Measurements from ENCODE around the gene SMDT1.

DNA sequence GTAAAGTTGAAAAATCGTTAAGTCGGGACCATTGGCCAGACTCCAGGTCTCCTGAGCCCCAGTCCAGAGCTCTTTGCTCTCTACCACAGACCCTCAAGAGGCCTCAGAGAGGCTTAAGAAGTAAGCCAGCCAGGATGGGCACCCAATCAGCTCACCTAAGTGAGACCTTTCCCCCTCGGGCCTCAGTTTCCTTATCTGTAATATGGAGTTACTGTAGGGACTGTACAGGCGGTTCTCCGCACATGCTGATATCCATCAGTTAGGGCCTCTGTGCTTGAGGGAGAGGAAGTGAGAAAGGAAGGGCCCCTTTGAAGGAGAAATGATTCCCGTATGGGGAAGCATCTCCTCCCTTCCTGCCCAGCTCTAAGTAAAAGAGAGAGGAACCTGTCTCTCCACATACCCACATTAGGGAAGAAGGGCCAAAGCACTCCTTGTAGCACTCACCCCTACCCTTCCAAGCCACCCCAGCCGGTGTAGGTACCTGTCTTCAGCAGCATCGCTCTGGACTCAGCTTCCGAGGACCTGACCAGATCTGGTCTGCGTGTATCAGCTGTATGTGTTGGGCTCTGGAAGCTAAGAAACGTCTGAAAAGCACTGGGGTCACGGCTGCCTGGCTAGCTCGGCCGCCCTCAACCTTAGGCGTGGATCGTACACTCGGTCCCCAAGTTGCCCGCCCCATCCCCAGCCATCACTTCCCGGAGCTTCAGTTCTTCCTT, 9.5 kb upstream of the SMDT1 start:
- TF ChIP-seq POLR2A (IDR thresholded peaks at IDR 0.05; ENCODE audit: low read depth): no peak
- no peak for TF ChIP-seq POLR2AphosphoS5 (IDR thresholded peaks at IDR 0.05)
- TF ChIP-seq, protein P1, sequence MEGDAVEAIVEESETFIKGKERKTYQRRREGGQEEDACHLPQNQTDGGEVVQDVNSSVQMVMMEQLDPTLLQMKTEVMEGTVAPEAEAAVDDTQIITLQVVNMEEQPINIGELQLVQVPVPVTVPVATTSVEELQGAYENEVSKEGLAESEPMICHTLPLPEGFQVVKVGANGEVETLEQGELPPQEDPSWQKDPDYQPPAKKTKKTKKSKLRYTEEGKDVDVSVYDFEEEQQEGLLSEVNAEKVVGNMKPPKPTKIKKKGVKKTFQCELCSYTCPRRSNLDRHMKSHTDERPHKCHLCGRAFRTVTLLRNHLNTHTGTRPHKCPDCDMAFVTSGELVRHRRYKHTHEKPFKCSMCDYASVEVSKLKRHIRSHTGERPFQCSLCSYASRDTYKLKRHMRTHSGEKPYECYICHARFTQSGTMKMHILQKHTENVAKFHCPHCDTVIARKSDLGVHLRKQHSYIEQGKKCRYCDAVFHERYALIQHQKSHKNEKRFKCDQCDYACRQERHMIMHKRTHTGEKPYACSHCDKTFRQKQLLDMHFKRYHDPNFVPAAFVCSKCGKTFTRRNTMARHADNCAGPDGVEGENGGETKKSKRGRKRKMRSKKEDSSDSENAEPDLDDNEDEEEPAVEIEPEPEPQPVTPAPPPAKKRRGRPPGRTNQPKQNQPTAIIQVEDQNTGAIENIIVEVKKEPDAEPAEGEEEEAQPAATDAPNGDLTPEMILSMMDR (IDR thresholded peaks at IDR 0.05): no peak
